ENCODE data around the gene HIPK3.

DNA sequence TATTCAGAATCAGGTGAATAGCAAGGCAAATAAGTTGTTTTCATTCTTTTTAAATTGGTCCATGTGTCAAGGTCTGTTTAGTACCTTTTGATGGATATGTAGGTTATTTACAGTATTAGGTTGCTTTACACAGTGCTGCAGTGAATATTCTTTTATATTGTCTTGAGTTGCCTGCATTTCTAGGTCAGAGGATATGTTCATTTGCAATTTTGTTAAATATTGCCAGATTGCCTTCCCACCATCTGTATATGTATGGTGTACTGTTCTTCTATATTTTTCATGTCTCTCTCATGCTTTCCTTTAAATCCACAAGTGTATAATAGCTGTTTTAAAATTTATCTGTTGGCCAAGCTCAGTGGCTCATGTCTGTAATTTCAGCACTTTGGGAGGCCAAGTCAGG lies 24.6 kb downstream of the HIPK3 start:
- TF ChIP-seq, protein P1, sequence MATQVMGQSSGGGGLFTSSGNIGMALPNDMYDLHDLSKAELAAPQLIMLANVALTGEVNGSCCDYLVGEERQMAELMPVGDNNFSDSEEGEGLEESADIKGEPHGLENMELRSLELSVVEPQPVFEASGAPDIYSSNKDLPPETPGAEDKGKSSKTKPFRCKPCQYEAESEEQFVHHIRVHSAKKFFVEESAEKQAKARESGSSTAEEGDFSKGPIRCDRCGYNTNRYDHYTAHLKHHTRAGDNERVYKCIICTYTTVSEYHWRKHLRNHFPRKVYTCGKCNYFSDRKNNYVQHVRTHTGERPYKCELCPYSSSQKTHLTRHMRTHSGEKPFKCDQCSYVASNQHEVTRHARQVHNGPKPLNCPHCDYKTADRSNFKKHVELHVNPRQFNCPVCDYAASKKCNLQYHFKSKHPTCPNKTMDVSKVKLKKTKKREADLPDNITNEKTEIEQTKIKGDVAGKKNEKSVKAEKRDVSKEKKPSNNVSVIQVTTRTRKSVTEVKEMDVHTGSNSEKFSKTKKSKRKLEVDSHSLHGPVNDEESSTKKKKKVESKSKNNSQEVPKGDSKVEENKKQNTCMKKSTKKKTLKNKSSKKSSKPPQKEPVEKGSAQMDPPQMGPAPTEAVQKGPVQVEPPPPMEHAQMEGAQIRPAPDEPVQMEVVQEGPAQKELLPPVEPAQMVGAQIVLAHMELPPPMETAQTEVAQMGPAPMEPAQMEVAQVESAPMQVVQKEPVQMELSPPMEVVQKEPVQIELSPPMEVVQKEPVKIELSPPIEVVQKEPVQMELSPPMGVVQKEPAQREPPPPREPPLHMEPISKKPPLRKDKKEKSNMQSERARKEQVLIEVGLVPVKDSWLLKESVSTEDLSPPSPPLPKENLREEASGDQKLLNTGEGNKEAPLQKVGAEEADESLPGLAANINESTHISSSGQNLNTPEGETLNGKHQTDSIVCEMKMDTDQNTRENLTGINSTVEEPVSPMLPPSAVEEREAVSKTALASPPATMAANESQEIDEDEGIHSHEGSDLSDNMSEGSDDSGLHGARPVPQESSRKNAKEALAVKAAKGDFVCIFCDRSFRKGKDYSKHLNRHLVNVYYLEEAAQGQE (IDR thresholded peaks at IDR 0.05; ENCODE audit: insufficient replicate concordance, low read depth), result no peak
- TF ChIP-seq, protein P2, sequence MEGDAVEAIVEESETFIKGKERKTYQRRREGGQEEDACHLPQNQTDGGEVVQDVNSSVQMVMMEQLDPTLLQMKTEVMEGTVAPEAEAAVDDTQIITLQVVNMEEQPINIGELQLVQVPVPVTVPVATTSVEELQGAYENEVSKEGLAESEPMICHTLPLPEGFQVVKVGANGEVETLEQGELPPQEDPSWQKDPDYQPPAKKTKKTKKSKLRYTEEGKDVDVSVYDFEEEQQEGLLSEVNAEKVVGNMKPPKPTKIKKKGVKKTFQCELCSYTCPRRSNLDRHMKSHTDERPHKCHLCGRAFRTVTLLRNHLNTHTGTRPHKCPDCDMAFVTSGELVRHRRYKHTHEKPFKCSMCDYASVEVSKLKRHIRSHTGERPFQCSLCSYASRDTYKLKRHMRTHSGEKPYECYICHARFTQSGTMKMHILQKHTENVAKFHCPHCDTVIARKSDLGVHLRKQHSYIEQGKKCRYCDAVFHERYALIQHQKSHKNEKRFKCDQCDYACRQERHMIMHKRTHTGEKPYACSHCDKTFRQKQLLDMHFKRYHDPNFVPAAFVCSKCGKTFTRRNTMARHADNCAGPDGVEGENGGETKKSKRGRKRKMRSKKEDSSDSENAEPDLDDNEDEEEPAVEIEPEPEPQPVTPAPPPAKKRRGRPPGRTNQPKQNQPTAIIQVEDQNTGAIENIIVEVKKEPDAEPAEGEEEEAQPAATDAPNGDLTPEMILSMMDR (IDR thresholded peaks at IDR 0.05; ENCODE audit: insufficient read depth, low read length), result no peak
